ENCODE data around the gene TUT4.

- TF ChIP-seq CTCF (conservative IDR thresholded peaks at IDR 0.05 in 1 of 2, IDR thresholded peaks at IDR 0.05 in 1 of 2; ENCODE audit: low read depth in 1 of 2, low read length in 2 of 2) = no peak
- no peak for TF ChIP-seq EZH2 (IDR thresholded peaks at IDR 0.05; ENCODE audit: low read length, missing control alignments)
Measured at GRCh38 chr1:52477876-52478275, 75.0 kb downstream of the TUT4 start.
